Measurements from ENCODE around the gene PALM. TPM values are rescaled to one million over a fixed set of nuclear protein-coding genes. Genes with fewer than 3 reads are reported as not detected.

The PALM gene
- total RNA-seq, 1 experiment from 2014 or later, result 21.2 TPM

DNA sequence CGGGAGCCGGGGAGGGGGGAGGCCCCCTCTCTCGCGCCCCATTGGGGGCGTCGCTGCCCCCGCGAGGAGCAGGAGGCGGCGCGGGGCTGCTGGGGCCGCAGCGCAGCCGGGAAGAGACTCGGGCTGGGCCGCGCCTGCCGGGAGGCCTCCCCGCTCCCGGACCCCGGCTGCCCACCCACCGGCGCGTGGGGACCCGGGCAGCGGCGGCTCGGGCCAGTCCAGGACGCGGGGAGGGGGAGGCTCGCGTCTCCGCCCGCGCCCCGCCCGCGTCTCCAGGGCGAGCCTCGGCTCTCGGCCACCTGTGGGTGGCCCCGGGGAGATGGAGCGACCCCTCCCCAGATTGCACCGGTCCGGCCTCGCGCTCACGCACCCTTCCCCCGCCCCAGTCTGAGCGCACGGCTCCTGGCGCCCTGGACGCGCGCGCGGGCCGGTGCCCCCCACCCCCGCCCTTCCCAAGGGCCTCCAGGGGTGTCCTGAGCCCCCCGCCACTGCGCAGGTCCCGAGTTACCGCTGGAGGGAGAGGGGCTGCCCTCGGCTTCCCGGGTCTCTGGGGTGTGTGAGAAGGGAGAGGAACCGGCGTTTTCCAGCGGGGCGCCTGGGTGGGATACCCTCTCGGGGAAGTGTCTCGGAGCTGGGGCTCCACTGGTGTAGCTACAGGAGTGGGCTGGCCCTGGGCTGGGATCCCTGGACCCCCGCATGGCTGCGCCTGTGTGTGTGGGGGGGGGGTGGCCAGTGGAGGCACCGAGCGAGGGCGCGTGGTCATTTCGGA, 645 bp downstream of the PALM start:
- CTCF ChIA-PET, result interaction anchor here (1.0 kb wide), 1 partner anchor 28 kb away, joined by 6 read pairs; no protein-coding TSS in a partner anchor
- Histone ChIP-seq H3K27me3 (replicated peaks; ENCODE audit: insufficient read depth, low read depth, low read length, poor library complexity) (no peaks in the 10 kb centered on the region), H3K36me3 (ENCODE audit: insufficient read depth, low read length, poor library complexity, severe bottlenecking) (no peaks in the 10 kb centered on the region), H3K4me1 (ENCODE audit: insufficient read depth, low read length, poor library complexity, severe bottlenecking) (peaks cover 13% of the 10 kb centered on the region), H3K27ac (ENCODE audit: low read depth, low read length, poor library complexity, severe bottlenecking) (peak overlapping the region; percentile 57), H3K9me3 (ENCODE audit: low read depth, low read length, poor library complexity, severe bottlenecking) (no peaks in the 10 kb centered on the region), H3K4me3 (ENCODE audit: low read depth, low read length, poor library complexity, severe bottlenecking) (peak overlapping the region; percentile 76)
- POLR2A ChIA-PET (ENCODE audit: low non-redundant PET), result no interaction called here
- intact Hi-C loops (cut with micrococcal nuclease; ENCODE audit: unreplicated experiment), result no loop called here
- TF ChIP-seq, protein P1, sequence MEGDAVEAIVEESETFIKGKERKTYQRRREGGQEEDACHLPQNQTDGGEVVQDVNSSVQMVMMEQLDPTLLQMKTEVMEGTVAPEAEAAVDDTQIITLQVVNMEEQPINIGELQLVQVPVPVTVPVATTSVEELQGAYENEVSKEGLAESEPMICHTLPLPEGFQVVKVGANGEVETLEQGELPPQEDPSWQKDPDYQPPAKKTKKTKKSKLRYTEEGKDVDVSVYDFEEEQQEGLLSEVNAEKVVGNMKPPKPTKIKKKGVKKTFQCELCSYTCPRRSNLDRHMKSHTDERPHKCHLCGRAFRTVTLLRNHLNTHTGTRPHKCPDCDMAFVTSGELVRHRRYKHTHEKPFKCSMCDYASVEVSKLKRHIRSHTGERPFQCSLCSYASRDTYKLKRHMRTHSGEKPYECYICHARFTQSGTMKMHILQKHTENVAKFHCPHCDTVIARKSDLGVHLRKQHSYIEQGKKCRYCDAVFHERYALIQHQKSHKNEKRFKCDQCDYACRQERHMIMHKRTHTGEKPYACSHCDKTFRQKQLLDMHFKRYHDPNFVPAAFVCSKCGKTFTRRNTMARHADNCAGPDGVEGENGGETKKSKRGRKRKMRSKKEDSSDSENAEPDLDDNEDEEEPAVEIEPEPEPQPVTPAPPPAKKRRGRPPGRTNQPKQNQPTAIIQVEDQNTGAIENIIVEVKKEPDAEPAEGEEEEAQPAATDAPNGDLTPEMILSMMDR (conservative IDR thresholded peaks at IDR 0.05; ENCODE audit: low read depth, low read length), result no peak
- no peak for TF ChIP-seq EZH2 (IDR thresholded peaks at IDR 0.05; ENCODE audit: borderline replicate concordance, low read depth, low read length, poor library complexity, severe bottlenecking)
- BruUV-seq (replicated peaks), result no TSS peak
- DNase-seq (ENCODE audit: low spot score), result no peak

DNA sequence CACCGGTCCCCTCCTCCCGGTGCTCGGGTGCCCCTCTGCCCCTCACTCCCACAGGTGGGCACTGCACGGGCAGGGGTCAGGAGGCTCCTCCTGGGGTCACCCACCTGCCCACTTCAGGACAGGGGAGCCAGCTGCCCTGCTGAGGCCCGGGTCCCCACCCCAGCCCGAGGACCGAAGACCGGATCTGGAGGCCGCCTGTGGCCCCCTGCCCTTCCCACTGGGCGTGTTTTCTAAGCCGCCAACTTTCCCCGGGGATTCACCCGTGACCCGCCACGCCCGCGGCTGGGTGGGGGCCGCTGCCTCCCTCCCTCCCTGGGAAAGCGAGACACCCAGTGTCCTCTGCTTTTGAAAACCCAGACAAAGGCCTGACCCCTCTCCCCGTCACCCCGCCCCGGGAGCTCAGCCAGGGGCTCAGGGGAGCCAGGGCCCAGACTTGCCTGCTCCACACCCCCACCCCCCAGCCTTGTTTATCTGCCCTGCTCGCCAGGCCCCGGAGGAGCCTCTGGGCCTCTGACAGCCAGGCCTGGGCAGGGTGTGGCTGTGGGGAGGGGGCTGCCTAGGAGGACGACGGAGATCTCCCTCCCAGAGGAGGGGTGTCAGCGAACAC, 1.3 kb downstream of the PALM start:
- no TSS peak for BruUV-seq (replicated peaks)
- Histone ChIP-seq H3K4me3 (ENCODE audit: low read depth, low read length, poor library complexity, severe bottlenecking) (peak overlapping the region; percentile 76), H3K36me3 (ENCODE audit: insufficient read depth, low read length, poor library complexity, severe bottlenecking) (no peaks in the 10 kb centered on the region), H3K27ac (ENCODE audit: low read depth, low read length, poor library complexity, severe bottlenecking) (peak overlapping the region; percentile 57), H3K27me3 (replicated peaks; ENCODE audit: insufficient read depth, low read depth, low read length, poor library complexity) (no peaks in the 10 kb centered on the region), H3K4me1 (ENCODE audit: insufficient read depth, low read length, poor library complexity, severe bottlenecking) (peaks cover 13% of the 10 kb centered on the region), H3K9me3 (ENCODE audit: low read depth, low read length, poor library complexity, severe bottlenecking) (no peaks in the 10 kb centered on the region)
- DNase-seq (ENCODE audit: low spot score), result no peak
- ChIA-PET CTCF (no interaction called here), POLR2A (ENCODE audit: low non-redundant PET) (no interaction called here)
- intact Hi-C loops (cut with micrococcal nuclease; ENCODE audit: unreplicated experiment), result no loop called here
- TF ChIP-seq, protein P1 (conservative IDR thresholded peaks at IDR 0.05; ENCODE audit: low read depth, low read length), result no peak
- TF ChIP-seq EZH2 (IDR thresholded peaks at IDR 0.05; ENCODE audit: borderline replicate concordance, low read depth, low read length, poor library complexity, severe bottlenecking), result no peak

DNA sequence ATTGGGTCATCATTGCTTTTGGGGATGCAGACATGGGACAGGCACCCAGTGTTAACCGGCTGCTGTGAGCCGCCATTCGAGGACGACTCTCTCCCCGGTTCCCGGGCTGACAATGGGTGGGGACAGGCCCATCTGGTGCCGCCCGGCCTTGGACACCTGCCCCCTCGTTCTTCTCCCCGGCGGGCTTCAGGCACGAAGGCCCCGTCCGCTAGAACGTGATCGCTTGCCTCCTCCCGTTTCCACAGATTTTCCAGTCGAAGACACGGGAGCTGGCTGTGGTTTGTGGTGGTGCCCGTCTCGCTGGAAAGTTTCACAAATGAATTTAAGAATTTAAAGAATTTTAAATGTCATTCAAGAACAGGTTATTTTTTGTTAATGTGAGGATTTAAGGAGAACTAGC, 2.0 kb downstream of the PALM start:
- Histone ChIP-seq H3K4me1 (ENCODE audit: insufficient read depth, low read length, poor library complexity, severe bottlenecking) (peaks cover 13% of the 10 kb centered on the region), H3K36me3 (ENCODE audit: insufficient read depth, low read length, poor library complexity, severe bottlenecking) (no peaks in the 10 kb centered on the region), H3K27me3 (replicated peaks; ENCODE audit: insufficient read depth, low read depth, low read length, poor library complexity) (no peaks in the 10 kb centered on the region), H3K27ac (ENCODE audit: low read depth, low read length, poor library complexity, severe bottlenecking) (peak overlapping the region; percentile 40), H3K4me3 (ENCODE audit: low read depth, low read length, poor library complexity, severe bottlenecking) (no peak overlapping the region), H3K9me3 (ENCODE audit: low read depth, low read length, poor library complexity, severe bottlenecking) (peaks cover 5% of the 10 kb centered on the region)
- TF ChIP-seq, protein P1 (conservative IDR thresholded peaks at IDR 0.05; ENCODE audit: low read depth, low read length), result no peak
- TF ChIP-seq EZH2 (IDR thresholded peaks at IDR 0.05; ENCODE audit: borderline replicate concordance, low read depth, low read length, poor library complexity, severe bottlenecking), result no peak
- DNase-seq (ENCODE audit: low spot score), result no peak
- no TSS peak for BruUV-seq (replicated peaks)
- POLR2A ChIA-PET (ENCODE audit: low non-redundant PET), result no interaction called here
- intact Hi-C loops (cut with micrococcal nuclease; ENCODE audit: unreplicated experiment), result no loop called here
- CTCF ChIA-PET, result no interaction called here
